Mesenchymal stem cell (in vitro differentiated cells and primary cell): ENCODE results near the gene IL17RE.
"Not testable (repeated sequence)": the region's sequence is repeated elsewhere in the genome, so short reads cannot be mapped to it uniquely, and the experiment has no call there.

Source experiments
- DNase-seq: peaks from one replicate; pipeline ENCODE4 v3.0.0-alpha.2; 2013
- H2AFZ ChIP-seq: one replicate; pipeline ENCODE4 v1.6.1; 2013; ENCODE audit warnings: low read depth, mild to moderate bottlenecking, control low read depth, inconsistent platforms, low read length, moderate library complexity
- H2AK5ac ChIP-seq: 2 replicates; pipeline ENCODE4 v1.6.1; 2013; ENCODE audit warnings: low read length, moderate library complexity, mild to moderate bottlenecking, inconsistent platforms; ENCODE audit not compliant: severe bottlenecking
- H2BK120ac ChIP-seq: one replicate; pipeline ENCODE4 v1.6.1; 2013; ENCODE audit warnings: low read depth, mild to moderate bottlenecking, inconsistent platforms, low read length, moderate library complexity
- H2BK12ac ChIP-seq, 2 experiments: one replicate each; pipeline ENCODE4 v1.6.1; 2013; ENCODE audit warnings: inconsistent platforms in 2 of 2, low read length in 2 of 2, mild to moderate bottlenecking in 2 of 2, moderate library complexity in 2 of 2, control low read depth in 1 of 2
- H2BK15ac ChIP-seq: one replicate; pipeline ENCODE4 v1.6.1; 2013; ENCODE audit warnings: mild to moderate bottlenecking, low read depth, inconsistent platforms; ENCODE audit not compliant: poor library complexity, severe bottlenecking
- H2BK5ac ChIP-seq: 2 replicates; pipeline ENCODE4 v1.6.1; 2013; ENCODE audit warnings: low read depth, mild to moderate bottlenecking, low read length, control low read depth, inconsistent platforms; ENCODE audit not compliant: poor library complexity, severe bottlenecking
- H3K14ac ChIP-seq, 2 experiments: one replicate each; pipeline ENCODE4 v1.6.1; 2013; ENCODE audit warnings: inconsistent platforms in 2 of 2, low read length in 2 of 2, control low read depth in 1 of 2, mild to moderate bottlenecking in 1 of 2, moderate library complexity in 1 of 2
- H3K18ac ChIP-seq, 2 experiments: one replicate each; pipeline ENCODE4 v1.6.1; 2013; ENCODE audit warnings: inconsistent platforms in 2 of 2, low read length in 2 of 2, control low read depth in 1 of 2, low read depth in 1 of 2, mild to moderate bottlenecking in 1 of 2
- H3K23ac ChIP-seq, 2 experiments: one replicate each; pipeline ENCODE4 v1.6.1; 2013; ENCODE audit warnings: inconsistent platforms in 2 of 2, low read length in 2 of 2, mild to moderate bottlenecking in 2 of 2, moderate library complexity in 2 of 2, control low read depth in 1 of 2
- H3K27ac ChIP-seq: 2 replicates; pipeline ENCODE4 v1.5.1; 2013; ENCODE audit warnings: mild to moderate bottlenecking, moderate library complexity, low read length, control low read depth, inconsistent platforms; ENCODE audit not compliant: poor library complexity, severe bottlenecking
- H3K27me3 ChIP-seq, 2 experiments: 2 replicates each; pipeline versions ENCODE4 v1.6.1 to v1.7.0; 2013; ENCODE audit warnings: low read length in 2 of 2, mild to moderate bottlenecking in 2 of 2, moderate library complexity in 2 of 2, control low read depth in 1 of 2, inconsistent platforms in 1 of 2; ENCODE audit not compliant: control insufficient read depth in 1 of 2, insufficient read depth in 1 of 2
- H3K36me3 ChIP-seq, 2 experiments: 2 replicates each; pipeline versions ENCODE4 v1.6.1 to v1.7.0; 2013; ENCODE audit warnings: low read length in 2 of 2, control low read depth in 1 of 2, inconsistent platforms in 1 of 2, low read depth in 1 of 2, mild to moderate bottlenecking in 1 of 2; ENCODE audit not compliant: insufficient read depth in 2 of 2, control insufficient read depth in 1 of 2
- H3K4ac ChIP-seq, 2 experiments: one replicate each; pipeline ENCODE4 v1.6.1; 2013; ENCODE audit warnings: inconsistent platforms in 2 of 2, low read length in 2 of 2, mild to moderate bottlenecking in 2 of 2, moderate library complexity in 2 of 2, control low read depth in 1 of 2, low read depth in 1 of 2
- H3K4me1 ChIP-seq: 2 replicates; pipeline ENCODE4 v1.6.1; 2013; ENCODE audit warnings: low read depth, low read length, control low read depth; ENCODE audit not compliant: control insufficient read depth, insufficient read depth
- H3K4me2 ChIP-seq: 2 replicates; pipeline ENCODE4 v1.6.1; 2013; ENCODE audit warnings: low read length, mild to moderate bottlenecking, inconsistent platforms; ENCODE audit not compliant: poor library complexity, severe bottlenecking
- H3K4me3 ChIP-seq, 2 experiments: 2 replicates each; pipeline versions ENCODE4 v1.5.1 to v1.7.0; 2013; ENCODE audit warnings: low read length in 2 of 2, mild to moderate bottlenecking in 2 of 2, control low read depth in 1 of 2, low read depth in 1 of 2; ENCODE audit not compliant: insufficient read depth in 1 of 2
- H3K79me1 ChIP-seq: replicated peaks from 2 replicates; pipeline ENCODE4 v1.6.1; 2013; ENCODE audit warnings: mild to moderate bottlenecking, control low read depth, low read length, inconsistent platforms; ENCODE audit not compliant: poor library complexity, severe bottlenecking
- H3K9ac ChIP-seq: 2 replicates; pipeline ENCODE4 v1.7.0; 2013; ENCODE audit warnings: mild to moderate bottlenecking, low read length, moderate library complexity
- H3K9me3 ChIP-seq: 2 replicates; pipeline ENCODE4 v1.7.0; 2013; ENCODE audit warnings: mild to moderate bottlenecking, low read length; ENCODE audit not compliant: control insufficient read depth
- H4K8ac ChIP-seq: one replicate; pipeline ENCODE4 v1.6.1; 2013; ENCODE audit warnings: inconsistent platforms, mild to moderate bottlenecking, low read length, moderate library complexity
- H4K91ac ChIP-seq: one replicate; pipeline ENCODE4 v1.6.1; 2013; ENCODE audit warnings: mild to moderate bottlenecking, low read length, inconsistent platforms
- WGBS: methylation state at CpG from one replicate; pipeline ENCODE4 v1.1.7; 2013; ENCODE audit warnings: mixed read lengths; 5-methylcytosine and 5-hydroxymethylcytosine counted together

Gene IL17RE

DNA sequence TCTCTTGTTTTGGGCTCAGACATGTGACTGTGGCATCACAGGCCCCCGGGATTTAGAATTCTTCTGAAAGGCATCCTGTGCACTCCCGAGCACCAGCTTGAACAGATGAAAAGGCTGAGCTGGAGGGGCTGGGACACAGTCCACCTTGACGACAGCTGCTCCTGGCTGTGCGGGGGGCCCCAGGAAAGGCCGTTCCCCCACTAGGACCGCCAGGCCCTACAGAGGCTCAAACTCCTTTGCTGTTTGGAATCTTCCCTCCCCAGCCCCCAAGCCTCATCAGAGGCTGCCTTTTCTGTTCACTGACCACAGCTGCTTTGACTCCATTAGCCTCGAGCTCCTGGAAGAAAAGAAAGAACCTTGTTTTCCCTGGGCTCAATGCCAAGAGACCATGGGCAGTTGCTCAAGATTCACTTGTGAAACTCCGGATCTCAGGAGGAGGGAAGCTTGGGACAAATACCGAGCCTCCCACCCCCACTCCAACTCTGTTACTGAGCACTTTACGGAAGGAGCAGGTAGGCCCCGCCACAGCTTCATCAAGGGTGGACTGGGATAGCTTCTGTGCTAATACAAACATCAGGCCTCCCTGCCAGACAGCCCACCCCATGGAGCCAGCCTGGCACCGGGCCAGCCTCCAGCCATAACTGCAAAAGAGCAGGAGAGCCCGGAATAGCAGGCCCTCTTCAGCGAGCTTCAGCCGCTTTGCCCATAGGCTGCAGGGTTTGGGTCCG lies 38.3 kb upstream of the IL17RE start:
- Histone ChIP-seq H2BK12ac (peak overlapping the region; percentile 67 to 86), H3K18ac (peak overlapping the region; percentile 67 to 96), H2AK5ac (no peak overlapping the region), H2AFZ (peak overlapping the region; percentile 48), H3K23ac (no peak overlapping the region), H3K27ac (peak overlapping the region; percentile 50), H3K9ac (peak overlapping the region; percentile 47), H3K14ac (no peak overlapping the region), H4K8ac (peak overlapping the region; percentile 94), H3K4ac (peak overlapping the region; percentile 64 to 97), H4K91ac (peak overlapping the region; percentile 98), H2BK5ac (no peak overlapping the region), H3K27me3 (no peaks in the 10 kb centered on the region), H3K79me1 (no peaks in the 10 kb centered on the region), H3K4me2 (peak overlapping the region; percentile 7), H2BK120ac (peak overlapping the region; percentile 89), H2BK15ac (peak overlapping the region; percentile 98), H3K4me1 (peaks cover 22% of the 10 kb centered on the region), H3K36me3 (no peaks in the 10 kb centered on the region), H3K9me3 (no peaks in the 10 kb centered on the region), H3K4me3 (peak overlapping the region in 1 of 2 experiments; percentile 24)
- DNase-seq, result peak; percentile 95
- 71% methylated on average over 15 of the region's 16 CpGs for WGBS

DNA sequence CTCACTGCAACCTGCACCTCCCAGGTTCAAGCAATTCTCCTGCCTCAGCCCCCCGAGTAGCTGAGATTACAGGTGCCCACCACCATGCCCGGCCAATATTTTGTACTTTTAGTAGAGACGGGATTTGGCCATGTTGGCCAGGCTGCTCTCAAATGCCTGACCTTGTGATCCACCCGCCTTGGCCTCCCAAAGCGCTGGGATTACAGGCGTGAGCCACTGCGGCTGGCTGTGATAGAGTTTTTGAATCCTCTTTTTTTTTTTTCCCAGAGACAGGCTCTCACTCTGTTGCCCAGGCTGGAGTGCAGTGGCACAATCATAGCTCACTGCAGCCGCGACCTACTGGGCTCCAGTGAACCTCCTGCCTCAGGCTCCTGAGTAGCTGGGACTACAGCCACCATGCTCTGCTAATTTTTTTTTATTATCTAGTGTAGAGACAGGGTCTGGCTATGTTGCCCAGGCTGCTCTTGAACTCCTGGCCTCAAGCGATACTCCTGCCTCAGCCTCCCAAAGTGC lies 37.5 kb upstream of the IL17RE start:
- not testable (repeated sequence) for H2BK120ac ChIP-seq, H3K4me2 ChIP-seq, H2BK5ac ChIP-seq, H2AFZ ChIP-seq, H3K79me1 ChIP-seq, H3K23ac ChIP-seq, H3K4me3 ChIP-seq, DNase-seq, H3K36me3 ChIP-seq, H3K27me3 ChIP-seq, H4K8ac ChIP-seq, H3K18ac ChIP-seq, H3K27ac ChIP-seq, H3K9me3 ChIP-seq
- Histone ChIP-seq H3K4ac (peak overlapping the region; percentile 63 to 70), H2AK5ac (peak overlapping the region; percentile 28), H3K9ac (peak overlapping the region; percentile 47), H4K91ac (peak overlapping the region; percentile 74), H2BK12ac (peak overlapping the region in 1 of 2 experiments; percentile 33), H3K14ac (peak overlapping the region in 1 of 2 experiments; percentile 46), H2BK15ac (peak overlapping the region; percentile 76), H3K4me1 (peaks cover 22% of the 10 kb centered on the region)
- 96% methylated on average over 8 of the region's 10 CpGs for WGBS

DNA sequence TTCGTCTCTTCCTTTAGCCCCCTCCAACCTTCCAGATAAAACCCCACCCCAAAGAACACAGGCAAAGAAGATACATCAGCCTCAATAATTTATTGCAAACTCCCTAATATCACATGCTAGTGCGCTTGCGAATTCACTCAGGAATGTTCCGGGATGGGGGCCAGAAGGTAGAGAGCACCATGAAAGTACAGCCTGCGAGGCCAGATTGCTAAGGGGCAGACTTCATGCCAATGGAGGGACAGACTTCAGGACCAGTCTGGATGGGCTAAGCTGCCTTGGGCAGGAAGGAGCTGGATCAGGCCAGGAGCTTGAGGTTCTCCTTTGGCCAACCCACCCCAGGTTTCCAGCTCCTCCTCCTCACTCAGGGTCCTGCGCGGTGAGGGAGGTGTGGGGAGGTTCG lies 36.0 kb upstream of the IL17RE start:
- H2BK5ac ChIP-seq, result no peak overlapping the region
- H2AK5ac ChIP-seq, result no peak overlapping the region
- no peaks in the 10 kb centered on the region for H3K27me3 ChIP-seq
- H4K8ac ChIP-seq, result no peak overlapping the region
- WGBS, result 91% methylated on average over 8 of the region's 8 CpGs
- H2BK12ac ChIP-seq, result peak overlapping the region in 1 of 2 experiments; percentile 8
- no peak overlapping the region for H3K14ac ChIP-seq
- peaks cover 23% of the 10 kb centered on the region for H3K4me1 ChIP-seq
- no peaks in the 10 kb centered on the region for H3K9me3 ChIP-seq
- H3K4me3 ChIP-seq, result no peak overlapping the region
- DNase-seq, result no peak
- no peaks in the 10 kb centered on the region for H3K36me3 ChIP-seq
- no peak overlapping the region for H2AFZ ChIP-seq
- H3K27ac ChIP-seq, result no peak overlapping the region
- no peak overlapping the region for H3K4me2 ChIP-seq
- no peak overlapping the region for H3K23ac ChIP-seq
- no peak overlapping the region for H3K9ac ChIP-seq
- no peak overlapping the region for H2BK120ac ChIP-seq
- peak overlapping the region in 1 of 2 experiments; percentile 55 for H3K4ac ChIP-seq
- H4K91ac ChIP-seq, result no peak overlapping the region
- no peak overlapping the region for H3K18ac ChIP-seq
- H2BK15ac ChIP-seq, result no peak overlapping the region
- no peaks in the 10 kb centered on the region for H3K79me1 ChIP-seq

DNA sequence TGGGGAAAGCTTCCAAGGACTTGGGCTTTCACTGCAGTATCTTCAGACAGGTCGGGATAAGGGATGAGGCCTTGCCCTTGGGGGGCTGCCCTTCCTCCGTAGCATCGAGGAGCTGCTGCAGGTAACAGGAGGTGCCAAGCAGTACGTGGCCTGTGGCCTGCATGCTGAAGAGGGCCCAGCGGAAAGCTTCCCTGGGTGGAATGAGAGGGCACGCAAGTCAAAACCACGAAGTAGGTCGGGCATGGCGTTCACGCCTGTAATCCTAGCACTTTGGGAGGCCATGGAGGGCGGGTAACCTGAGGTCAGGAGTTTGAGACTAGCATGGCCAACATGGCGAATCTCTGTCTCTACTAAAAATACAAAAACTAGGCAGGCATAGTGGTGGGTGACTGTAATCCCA lies 35.5 kb upstream of the IL17RE start:
- H2BK12ac ChIP-seq, result peak overlapping the region in 1 of 2 experiments; percentile 8
- no peak overlapping the region for H3K4me2 ChIP-seq
- no peak overlapping the region for H4K91ac ChIP-seq
- H3K27ac ChIP-seq, result no peak overlapping the region
- H2BK15ac ChIP-seq, result no peak overlapping the region
- H3K4me1 ChIP-seq, result peaks cover 23% of the 10 kb centered on the region
- peak overlapping the region in 1 of 2 experiments; percentile 4 for H3K14ac ChIP-seq
- H3K36me3 ChIP-seq, result no peaks in the 10 kb centered on the region
- DNase-seq, result no peak
- H3K9me3 ChIP-seq, result no peaks in the 10 kb centered on the region
- peak overlapping the region in 1 of 2 experiments; percentile 55 for H3K4ac ChIP-seq
- no peak overlapping the region for H3K18ac ChIP-seq
- H3K9ac ChIP-seq, result no peak overlapping the region
- no peak overlapping the region for H2BK5ac ChIP-seq
- no peak overlapping the region for H3K4me3 ChIP-seq
- H4K8ac ChIP-seq, result no peak overlapping the region
- no peaks in the 10 kb centered on the region for H3K27me3 ChIP-seq
- H2BK120ac ChIP-seq, result no peak overlapping the region
- no peaks in the 10 kb centered on the region for H3K79me1 ChIP-seq
- H3K23ac ChIP-seq, result no peak overlapping the region
- H2AFZ ChIP-seq, result no peak overlapping the region
- WGBS, result 95% methylated on average over 11 of the region's 12 CpGs
- no peak overlapping the region for H2AK5ac ChIP-seq
